Testis (tissue), 2 donors: Measurements from ENCODE around the gene NUCKS1.

Experiments
- POLR2A ChIP-seq: fragments of 450-650 bp; IDR thresholded peaks from one replicate; pipeline ENCODE4 v1.6.1; 2017; ENCODE audit warnings: antibody characterized with exemption, mild to moderate bottlenecking, moderate library complexity
- TF ChIP-seq, protein P1 (sequence below), 3 experiments: fragments of 450-650 bp in 2 of 3; fragments of 200-600 bp in 1 of 3; sonication (generic) in 1 of 3; IDR thresholded peaks; one replicate each; pipeline ENCODE4 v1.5.1; 2016 to 2019; ENCODE audit warnings: antibody characterized with exemption in 3 of 3, mild to moderate bottlenecking in 2 of 3, moderate library complexity in 1 of 3

DNA sequence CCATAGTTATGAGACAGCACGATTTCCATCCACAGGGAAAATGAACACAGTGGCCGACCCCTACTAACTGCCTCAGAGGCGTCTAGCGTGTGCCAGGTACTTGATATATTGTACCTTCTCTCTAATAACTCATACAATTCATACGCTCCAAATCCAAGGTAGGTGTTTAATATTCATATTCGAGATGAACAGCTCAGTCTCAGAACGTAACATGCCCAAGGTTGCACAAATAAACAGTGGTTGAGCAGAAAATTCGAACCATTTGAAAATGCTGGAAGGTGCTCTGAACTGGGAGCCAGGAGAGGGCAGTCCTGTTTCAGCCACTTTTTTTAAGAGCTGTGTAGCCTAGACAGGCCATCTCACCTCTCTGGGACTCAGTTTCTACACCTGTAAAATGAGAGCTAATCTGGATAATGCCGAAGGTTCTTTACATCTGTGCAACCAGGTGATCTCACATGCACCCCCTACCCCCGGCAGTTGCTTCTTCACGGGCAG is 77.5 kb downstream of the NUCKS1 start:
- no peak for TF ChIP-seq POLR2A
- TF ChIP-seq, protein P1, sequence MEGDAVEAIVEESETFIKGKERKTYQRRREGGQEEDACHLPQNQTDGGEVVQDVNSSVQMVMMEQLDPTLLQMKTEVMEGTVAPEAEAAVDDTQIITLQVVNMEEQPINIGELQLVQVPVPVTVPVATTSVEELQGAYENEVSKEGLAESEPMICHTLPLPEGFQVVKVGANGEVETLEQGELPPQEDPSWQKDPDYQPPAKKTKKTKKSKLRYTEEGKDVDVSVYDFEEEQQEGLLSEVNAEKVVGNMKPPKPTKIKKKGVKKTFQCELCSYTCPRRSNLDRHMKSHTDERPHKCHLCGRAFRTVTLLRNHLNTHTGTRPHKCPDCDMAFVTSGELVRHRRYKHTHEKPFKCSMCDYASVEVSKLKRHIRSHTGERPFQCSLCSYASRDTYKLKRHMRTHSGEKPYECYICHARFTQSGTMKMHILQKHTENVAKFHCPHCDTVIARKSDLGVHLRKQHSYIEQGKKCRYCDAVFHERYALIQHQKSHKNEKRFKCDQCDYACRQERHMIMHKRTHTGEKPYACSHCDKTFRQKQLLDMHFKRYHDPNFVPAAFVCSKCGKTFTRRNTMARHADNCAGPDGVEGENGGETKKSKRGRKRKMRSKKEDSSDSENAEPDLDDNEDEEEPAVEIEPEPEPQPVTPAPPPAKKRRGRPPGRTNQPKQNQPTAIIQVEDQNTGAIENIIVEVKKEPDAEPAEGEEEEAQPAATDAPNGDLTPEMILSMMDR (IDR thresholded peaks at IDR 0.05): no peak
